Astrocyte (in vitro differentiated cells and primary cell): ENCODE data around the gene GGT5. TPM values are rescaled to one million over a fixed set of nuclear protein-coding genes. Genes with fewer than 3 reads are reported as not detected.

Source experiments
- DNase-seq: peaks from one replicate; pipeline ENCODE4 v3.0.0-alpha.2; 2010; ENCODE audit warnings: low read depth
- FAIRE-seq: peaks from 2 replicates; lab custom pipeline; 2011; peaks lifted over from hg19 to GRCh38; lab: Jason Lieb, UNC
- H2AFZ ChIP-seq: 2 replicates; pipeline ENCODE4 v1.6.0; 2012; ENCODE audit warnings: low read depth, low read length, inconsistent platforms
- H3K27ac ChIP-seq: 2 replicates; pipeline ENCODE4 v1.5.1; 2011; ENCODE audit warnings: low read depth, low read length, inconsistent platforms
- H3K27me3 ChIP-seq: 2 replicates; pipeline ENCODE4 v1.6.0; 2011; ENCODE audit warnings: low read length, inconsistent platforms; ENCODE audit not compliant: insufficient read depth
- H3K36me3 ChIP-seq: 2 replicates; pipeline ENCODE4 v1.5.1; 2011; ENCODE audit warnings: low read length, inconsistent platforms; ENCODE audit not compliant: insufficient read depth
- H3K4me1 ChIP-seq: 2 replicates; pipeline ENCODE4 v1.5.1; 2011; ENCODE audit warnings: low read length, inconsistent platforms; ENCODE audit not compliant: insufficient read depth
- H3K4me2 ChIP-seq: 2 replicates; pipeline ENCODE4 v1.6.0; 2012; ENCODE audit warnings: low read length, inconsistent platforms
- H3K4me3 ChIP-seq: 2 replicates; pipeline ENCODE4 v1.5.1; 2011; ENCODE audit warnings: low read depth, mild to moderate bottlenecking, low read length, inconsistent platforms; ENCODE audit not compliant: insufficient read depth
- H3K79me2 ChIP-seq: 2 replicates; pipeline ENCODE4 v1.6.0; 2012; ENCODE audit warnings: mild to moderate bottlenecking, low read length, inconsistent platforms; ENCODE audit not compliant: insufficient read depth
- H3K9ac ChIP-seq: 2 replicates; pipeline ENCODE4 v1.6.0; 2012; ENCODE audit warnings: mild to moderate bottlenecking, low read length, inconsistent platforms
- H3K9me3 ChIP-seq: 2 replicates; pipeline ENCODE4 v1.5.1; 2012; ENCODE audit warnings: low read depth, mild to moderate bottlenecking, low read length, inconsistent platforms; ENCODE audit not compliant: insufficient read depth
- H4K20me1 ChIP-seq: 2 replicates; pipeline ENCODE4 v1.6.0; 2012; ENCODE audit warnings: low read length, inconsistent platforms; ENCODE audit not compliant: insufficient read depth
- H3K27ac Mint-ChIP-seq: one replicate; pipeline ENCODE4 v1.8.0; 2021; ENCODE audit warnings: mild to moderate bottlenecking, mixed read lengths; ENCODE audit not compliant: unreplicated experiment
- H3K27me3 Mint-ChIP-seq: one replicate; pipeline ENCODE4 v1.8.0; 2021; ENCODE audit warnings: low read depth, mixed read lengths; ENCODE audit not compliant: unreplicated experiment
- H3K36me3 Mint-ChIP-seq: one replicate; pipeline ENCODE4 v1.8.0; 2021; ENCODE audit warnings: low read depth, mixed read lengths; ENCODE audit not compliant: unreplicated experiment
- H3K4me1 Mint-ChIP-seq: one replicate; pipeline ENCODE4 v1.8.0; 2021; ENCODE audit warnings: low read depth, mixed read lengths; ENCODE audit not compliant: unreplicated experiment
- H3K4me3 Mint-ChIP-seq: one replicate; pipeline ENCODE4 v1.8.0; 2021; ENCODE audit warnings: mild to moderate bottlenecking, moderate library complexity, mixed read lengths; ENCODE audit not compliant: unreplicated experiment
- H3K9me3 Mint-ChIP-seq: one replicate; pipeline ENCODE4 v1.8.0; 2021; ENCODE audit warnings: mild to moderate bottlenecking, mixed read lengths; ENCODE audit not compliant: unreplicated experiment
- EZH2 ChIP-seq: IDR thresholded peaks from 2 replicates; pipeline ENCODE4 v1.6.1; 2012; ENCODE audit warnings: mild to moderate bottlenecking, low read length, inconsistent platforms; ENCODE audit not compliant: insufficient read depth
- total RNA-seq: library from RNA; stranded (reverse); gene quantifications from 2 replicates; pipeline ENCODE4 v1.2.1, GENCODE V29; 2021
- TF ChIP-seq, protein P1 (sequence below): IDR thresholded peaks from 2 replicates; pipeline ENCODE4 v1.5.1; 2011; ENCODE audit warnings: low read depth, mild to moderate bottlenecking, inconsistent platforms, low read length, moderate library complexity; ENCODE audit not compliant: insufficient read depth

GGT5 gene
- total RNA-seq, 1 donor from 2014 or later: 0.64 TPM

DNA sequence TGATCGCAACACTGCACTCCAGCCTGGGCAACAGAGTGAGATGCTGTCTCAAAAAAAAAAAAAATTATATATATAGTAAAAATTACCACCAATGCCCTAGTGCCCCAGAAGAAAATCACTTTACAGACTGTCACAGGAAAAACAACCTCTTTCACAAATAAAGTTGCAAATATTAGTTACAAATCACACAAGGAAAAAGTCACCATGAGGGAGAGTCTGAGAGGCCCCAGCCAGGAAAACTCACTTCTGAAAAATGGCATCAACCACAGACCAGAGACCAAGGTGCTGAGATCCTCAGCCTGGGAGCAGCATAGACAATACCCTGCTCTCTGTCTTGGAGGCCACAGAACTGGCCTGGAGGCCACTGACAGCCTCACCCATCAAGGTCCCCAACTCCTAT, 20.4 kb downstream of the GGT5 start:
- peaks cover 6% of the 10 kb centered on the region for H3K9me3 ChIP-seq
- no peaks in the 10 kb centered on the region for H3K36me3 ChIP-seq
- Mint-ChIP-seq H3K27me3 (peaks cover 4% of the 10 kb centered on the region), H3K36me3 (no peaks in the 10 kb centered on the region), H3K27ac (no peak overlapping the region), H3K4me1 (no peaks in the 10 kb centered on the region), H3K9me3 (peaks cover 7% of the 10 kb centered on the region), H3K4me3 (no peak overlapping the region)
- no peak overlapping the region for H3K4me2 ChIP-seq
- H3K79me2 ChIP-seq: no peaks in the 10 kb centered on the region
- no peak overlapping the region for H3K4me3 ChIP-seq
- DNase-seq (no peak), FAIRE-seq (no peak)
- H3K4me1 ChIP-seq: no peaks in the 10 kb centered on the region
- no peak for TF ChIP-seq EZH2
- TF ChIP-seq, protein P1, sequence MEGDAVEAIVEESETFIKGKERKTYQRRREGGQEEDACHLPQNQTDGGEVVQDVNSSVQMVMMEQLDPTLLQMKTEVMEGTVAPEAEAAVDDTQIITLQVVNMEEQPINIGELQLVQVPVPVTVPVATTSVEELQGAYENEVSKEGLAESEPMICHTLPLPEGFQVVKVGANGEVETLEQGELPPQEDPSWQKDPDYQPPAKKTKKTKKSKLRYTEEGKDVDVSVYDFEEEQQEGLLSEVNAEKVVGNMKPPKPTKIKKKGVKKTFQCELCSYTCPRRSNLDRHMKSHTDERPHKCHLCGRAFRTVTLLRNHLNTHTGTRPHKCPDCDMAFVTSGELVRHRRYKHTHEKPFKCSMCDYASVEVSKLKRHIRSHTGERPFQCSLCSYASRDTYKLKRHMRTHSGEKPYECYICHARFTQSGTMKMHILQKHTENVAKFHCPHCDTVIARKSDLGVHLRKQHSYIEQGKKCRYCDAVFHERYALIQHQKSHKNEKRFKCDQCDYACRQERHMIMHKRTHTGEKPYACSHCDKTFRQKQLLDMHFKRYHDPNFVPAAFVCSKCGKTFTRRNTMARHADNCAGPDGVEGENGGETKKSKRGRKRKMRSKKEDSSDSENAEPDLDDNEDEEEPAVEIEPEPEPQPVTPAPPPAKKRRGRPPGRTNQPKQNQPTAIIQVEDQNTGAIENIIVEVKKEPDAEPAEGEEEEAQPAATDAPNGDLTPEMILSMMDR: no peak
- no peak overlapping the region for H3K9ac ChIP-seq
- no peak overlapping the region for H2AFZ ChIP-seq
- no peaks in the 10 kb centered on the region for H4K20me1 ChIP-seq
- no peak overlapping the region for H3K27ac ChIP-seq
- H3K27me3 ChIP-seq: no peaks in the 10 kb centered on the region

DNA sequence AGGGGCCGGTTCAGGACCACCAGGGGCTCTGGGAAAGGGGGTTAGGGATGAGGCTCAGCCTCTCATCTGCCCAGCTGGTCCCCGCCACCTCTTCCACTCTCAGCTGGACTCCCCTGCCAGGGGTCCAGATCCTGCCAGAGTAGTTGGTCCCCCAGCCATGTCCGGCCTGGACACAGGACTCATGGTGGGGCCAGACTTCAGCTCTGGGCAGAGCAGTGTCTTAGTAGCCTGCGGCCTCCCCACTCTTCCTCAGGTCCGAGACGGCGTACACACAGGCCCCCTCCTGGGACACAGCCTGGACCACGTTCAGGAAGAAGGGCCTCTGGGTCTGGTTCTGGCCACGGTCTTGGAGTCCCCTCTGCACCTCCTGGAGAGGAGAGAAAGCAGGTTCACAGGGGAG, 25.1 kb downstream of the GGT5 start:
- Histone ChIP-seq H3K27ac (no peak overlapping the region), H3K27me3 (no peaks in the 10 kb centered on the region), H4K20me1 (no peaks in the 10 kb centered on the region), H3K36me3 (no peaks in the 10 kb centered on the region), H3K4me2 (no peak overlapping the region), H3K4me1 (no peaks in the 10 kb centered on the region), H2AFZ (no peak overlapping the region), H3K9ac (no peak overlapping the region), H3K4me3 (no peak overlapping the region), H3K9me3 (peaks cover 3% of the 10 kb centered on the region), H3K79me2 (no peaks in the 10 kb centered on the region)
- H3K27ac Mint-ChIP-seq: no peak overlapping the region
- H3K9me3 Mint-ChIP-seq: peaks cover 12% of the 10 kb centered on the region
- no peaks in the 10 kb centered on the region for H3K4me1 Mint-ChIP-seq
- no peak for TF ChIP-seq EZH2
- TF ChIP-seq, protein P1: no peak
- no peak overlapping the region for H3K4me3 Mint-ChIP-seq
- peaks cover 4% of the 10 kb centered on the region for H3K36me3 Mint-ChIP-seq
- FAIRE-seq (no peak), DNase-seq (no peak)
- peaks cover 8% of the 10 kb centered on the region for H3K27me3 Mint-ChIP-seq

DNA sequence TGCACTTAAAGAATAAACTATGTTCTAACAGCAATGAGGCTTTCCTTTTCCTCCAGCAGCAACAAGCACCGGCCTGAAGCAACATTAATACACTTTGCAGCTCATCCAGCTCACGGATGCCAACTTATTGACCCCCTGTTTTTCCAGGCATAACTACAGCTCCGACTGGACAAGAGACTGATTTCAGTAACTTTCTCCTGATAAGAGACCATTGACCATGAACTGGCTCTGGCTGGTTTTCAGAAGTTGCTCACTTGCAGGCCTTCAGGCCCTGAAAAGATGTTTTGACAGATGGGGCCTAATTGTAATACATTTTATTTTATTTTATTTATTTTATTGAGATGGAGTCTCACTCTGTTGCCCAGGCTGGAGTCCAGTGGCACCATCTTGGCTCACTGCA, 27.5 kb downstream of the GGT5 start:
- no peak overlapping the region for H3K4me3 ChIP-seq
- Mint-ChIP-seq H3K36me3 (peaks cover 7% of the 10 kb centered on the region), H3K4me3 (no peak overlapping the region), H3K27me3 (peaks cover 12% of the 10 kb centered on the region), H3K27ac (no peak overlapping the region), H3K9me3 (peaks cover 12% of the 10 kb centered on the region), H3K4me1 (no peaks in the 10 kb centered on the region)
- TF ChIP-seq, protein P1: no peak
- no peak for TF ChIP-seq EZH2
- H3K9ac ChIP-seq: no peak overlapping the region
- FAIRE-seq (no peak), DNase-seq (no peak)
- no peaks in the 10 kb centered on the region for H3K4me1 ChIP-seq
- H4K20me1 ChIP-seq: no peaks in the 10 kb centered on the region
- no peak overlapping the region for H3K4me2 ChIP-seq
- no peak overlapping the region for H2AFZ ChIP-seq
- no peaks in the 10 kb centered on the region for H3K9me3 ChIP-seq
- no peaks in the 10 kb centered on the region for H3K27me3 ChIP-seq
- H3K36me3 ChIP-seq: no peaks in the 10 kb centered on the region
- no peaks in the 10 kb centered on the region for H3K79me2 ChIP-seq
- H3K27ac ChIP-seq: no peak overlapping the region
